K562 (cell line): Measurements from ENCODE around the gene HSPB3. TPM values are rescaled to one million over a fixed set of nuclear protein-coding genes. Genes with fewer than 3 reads are reported as not detected.

ENCODE experiments used
- ATAC-seq: fragments of 200-7000 bp; cut with Tn5 transposase; 3 replicates; pipeline ENCODE4 v1.9.1; 2020; ENCODE audit warnings: moderate library complexity
- Bru-seq: library from RNA; stranded (reverse); fragments of 400-500 nt; gene quantifications from one replicate; lab custom pipeline; 2021; lab: Mats Ljungman, UMichigan
- BruChase-seq, 2 experiments: library from RNA; stranded (reverse); fragments of 400-500 nt; gene quantifications; one replicate each; lab custom pipeline; 2021; lab: Mats Ljungman, UMichigan
- BruUV-seq: library from RNA; stranded (reverse); fragments of 400-500 nt; replicated peaks from 2 replicates; lab custom pipeline; 2021; lab: Mats Ljungman, UMichigan
- CTCF ChIA-PET: fragments of 300-600 bp; formaldehyde crosslinking; extraction: SDS; loops from one replicate; lab custom pipeline; 2021; ENCODE audit warnings: low intra/inter-chr PET ratio; lab: Yijun Ruan, JAX
- POLR2A ChIA-PET: fragments of 300-600, 350-650 bp; sonication (Branson Sonifier 250); formaldehyde crosslinking; extraction: SDS; loops from one replicate; lab custom pipeline; 2021; ENCODE audit warnings: antibody characterized with exemption, inconsistent platforms; lab: Yijun Ruan, JAX
- DNase-seq, 4 experiments: peaks; one replicate each; pipeline versions ENCODE4 v3.0.0 to v3.0.0-alpha.2; 2011 to 2018; ENCODE audit warnings: low spot score in 3 of 4, mixed read lengths in 3 of 4; ENCODE audit errors: extremely low read depth in 1 of 4
- FAIRE-seq: peaks from 2 replicates; lab custom pipeline; 2011; peaks lifted over from hg19 to GRCh38; lab: Jason Lieb, UNC
- H2AFZ ChIP-seq: 2 replicates; pipeline ENCODE4 v1.6.0; 2011; ENCODE audit warnings: low read depth, low read length, control low read depth, inconsistent platforms
- H3K27ac ChIP-seq: fragments of 200-600 bp; 3 replicates; pipeline ENCODE4 v1.8.0; 2011; ENCODE audit warnings: low read depth, mild to moderate bottlenecking, control low read depth, inconsistent platforms, low read length, moderate library complexity, mixed read lengths; ENCODE audit errors: extremely low read depth
- H3K27me3 ChIP-seq, 2 experiments: fragments of 300-600 bp in 1 of 2; 2 replicates in 1 of 2; 3 replicates in 1 of 2; pipeline versions ENCODE4 v1.6.0 to v1.8.0; 2011; ENCODE audit warnings: inconsistent platforms in 2 of 2, low read length in 2 of 2, mild to moderate bottlenecking in 1 of 2, mixed read lengths in 1 of 2, moderate library complexity in 1 of 2; ENCODE audit not compliant: control insufficient read depth in 2 of 2, insufficient read depth in 2 of 2
- H3K36me3 ChIP-seq: fragments of 300-600 bp; 3 replicates; pipeline ENCODE4 v1.8.0; 2011; ENCODE audit warnings: mild to moderate bottlenecking, low read length, inconsistent platforms; ENCODE audit not compliant: control insufficient read depth, insufficient read depth
- H3K4me1 ChIP-seq, 2 experiments: fragments of 200-600 bp in 1 of 2; replicated peaks in 1 of 2; 2 replicates in 1 of 2; 3 replicates in 1 of 2; pipeline versions ENCODE4 v1.5.1 to v1.8.0; 2011; ENCODE audit warnings: inconsistent platforms in 2 of 2, low read length in 2 of 2, mild to moderate bottlenecking in 1 of 2, mixed read lengths in 1 of 2, moderate library complexity in 1 of 2; ENCODE audit not compliant: control insufficient read depth in 2 of 2, insufficient read depth in 2 of 2
- H3K4me2 ChIP-seq: 2 replicates; pipeline ENCODE4 v1.6.1; 2011; ENCODE audit warnings: low read length, control low read depth, inconsistent platforms, mixed read lengths; ENCODE audit not compliant: insufficient read depth
- H3K4me3 ChIP-seq: fragments of 200-600 bp; sonication (generic), shearing (Covaris generic); 2 replicates; pipeline ENCODE4 v1.5.1; 2016; ENCODE audit warnings: control low read depth, inconsistent platforms
- H3K79me2 ChIP-seq: fragments of 200-600 bp; 3 replicates; pipeline ENCODE4 v1.8.0; 2011; ENCODE audit warnings: low read length, inconsistent platforms; ENCODE audit not compliant: control insufficient read depth, insufficient read depth
- H3K9ac ChIP-seq, 2 experiments: 2 replicates each; pipeline versions ENCODE4 v1.6.0 to v1.6.1; 2011; ENCODE audit warnings: low read depth in 2 of 2, low read length in 2 of 2, control low read depth in 1 of 2, inconsistent platforms in 1 of 2, mild to moderate bottlenecking in 1 of 2, mixed read lengths in 1 of 2; ENCODE audit not compliant: insufficient read depth in 1 of 2
- H3K9me1 ChIP-seq: one replicate; pipeline ENCODE4 v1.6.0; 2011; ENCODE audit warnings: inconsistent platforms, mild to moderate bottlenecking, low read length, moderate library complexity; ENCODE audit not compliant: control insufficient read depth, insufficient read depth
- H3K9me3 ChIP-seq: replicated peaks from 2 replicates; pipeline ENCODE4 v1.5.1; 2011; ENCODE audit warnings: low read depth, low read length, inconsistent platforms; ENCODE audit not compliant: control insufficient read depth, insufficient read depth
- H4K20me1 ChIP-seq: replicated peaks from 2 replicates; pipeline ENCODE4 v1.6.1; 2011; ENCODE audit warnings: low read length, inconsistent platforms, mixed read lengths; ENCODE audit not compliant: control insufficient read depth, insufficient read depth
- CBFA2T3 ChIP-seq: fragments of 450-650 bp; IDR thresholded peaks from 2 replicates; pipeline ENCODE4 v1.6.1; 2017
- FIP1L1 ChIP-seq: fragments of 200-400 bp; formaldehyde crosslinking; IDR thresholded peaks from 2 replicates; pipeline ENCODE4 v1.6.1; 2018; ENCODE audit warnings: mild to moderate bottlenecking, low read depth, low read length; ENCODE audit not compliant: poor library complexity, severe bottlenecking
- NFIC ChIP-seq: fragments of 450-650 bp; IDR thresholded peaks from 2 replicates; pipeline ENCODE4 v1.6.1; 2017; ENCODE audit warnings: mild to moderate bottlenecking, inconsistent platforms
- WGBS: fragments of 100-300 bp; shearing (Covaris generic); methylation state at CpG from one replicate; pipeline ENCODE4 v1.1.6; 2016; ENCODE audit warnings: low coverage, mixed read lengths; ENCODE audit not compliant: insufficient coverage; ENCODE audit errors: missing lambda C conversion rate; 5-methylcytosine and 5-hydroxymethylcytosine counted together
- in situ Hi-C: fragments of 300-500 bp; cut with MboI; formaldehyde crosslinking; loops from 4 replicates; pipeline ENCODE4 v1.15.0; 2018; ENCODE audit warnings: inconsistent platforms, mixed read lengths
- intact Hi-C: fragments of 100-400 bp; cut with micrococcal nuclease; formaldehyde crosslinking; loops from 2 replicates; pipeline ENCODE4 v1.14.2; 2022
- long read RNA-seq, 3 experiments: library from polyadenylated mRNA in 2 of 3; library from RNA in 1 of 3; unstranded in 2 of 3; stranded (forward) in 1 of 3; transcript quantifications; one replicate each; pipeline ENCODE4 v2.0.0, GENCODE V29; 2019 to 2022
- polyA minus RNA-seq, 3 experiments: library from RNA; depleted of rRNA, polyadenylated mRNA; stranded (reverse); fragments of >200 nt; gene quantifications; 2 replicates each; pipeline ENCODE4 v1.2.3, GENCODE V29; 2011
- polyA plus RNA-seq, 8 experiments: library from polyadenylated mRNA; depleted of rRNA in 4 of 8; stranded (reverse) in 5 of 8; unstranded in 3 of 8; fragments of >200 nt; fragmentation: Nextera tagmentation in 2 of 8; fragmentation: Illumina TruSeq in 1 of 8; extraction: Ambion mirVana in 2 of 8; extraction: Trizol in 1 of 8; gene quantifications; 2 replicates each; pipeline versions ENCODE4 v1.2.1 to v1.2.3, GENCODE V29; 2011 to 2014; ENCODE audit warnings: inconsistent platforms in 1 of 8, missing spikeins in 1 of 8
- total RNA-seq, 7 experiments: library from RNA; depleted of rRNA in 6 of 7; stranded (reverse); fragments of >200 nt in 6 of 7; fragmentation: Illumina TruSeq in 2 of 7; extraction: Trizol in 2 of 7; gene quantifications; 2 replicates each; pipeline versions ENCODE4 v1.2.1 to v1.2.3, GENCODE V29; 2011 to 2021; ENCODE audit warnings: low replicate concordance in 1 of 7

Gene HSPB3
- total RNA-seq (2011; cell fraction: chromatin; rRNA removed; ENCODE audit: low replicate concordance): 18.1 and 32.8 TPM in 2 replicates
- 9.3 and 13.2 TPM in 2 replicates for total RNA-seq (2011; cell fraction: nucleolus; rRNA removed)
- total RNA-seq (2011; cell fraction: nucleoplasm; rRNA removed): 9.8 and 15.8 TPM in 2 replicates
- total RNA-seq (2014; rRNA removed) (3.3 and 4.3 TPM in 2 replicates), total RNA-seq (2014; rRNA removed; fragmentation: Illumina TruSeq; extraction: Trizol) (4.0 and 6.1 TPM in 2 replicates), total RNA-seq (2015; rRNA removed; fragmentation: Illumina TruSeq; extraction: Trizol) (3.4 and 3.7 TPM in 2 replicates), total RNA-seq (2021) (4.1 and 4.3 TPM in 2 replicates), polyA plus RNA-seq (2011; rRNA removed) (3.2 and 5.0 TPM in 2 replicates), polyA plus RNA-seq (2014; fragmentation: Illumina TruSeq; extraction: Trizol) (5.0 and 6.3 TPM in 2 replicates), polyA plus RNA-seq (2014; fragmentation: Nextera tagmentation; extraction: Ambion mirVana) (1 to 10 TPM; 2.4 to 3.1 TPM), polyA plus RNA-seq (2014; rRNA removed) (4.1 and 6.9 TPM in 2 replicates), polyA minus RNA-seq (2011; rRNA and poly(A)+ RNA removed) (5.8 and 6.8 TPM in 2 replicates), Bru-seq, nascent RNA (percentile 64 among the genes with signal in this experiment), BruChase-seq, experiment 1, labeled RNA remaining after a 2-hour chase (percentile 77 among the genes with signal in this experiment), BruChase-seq, experiment 2, labeled RNA remaining after a 6-hour chase (percentile 76 among the genes with signal in this experiment)
- polyA plus RNA-seq (2011; cell fraction: cytosol; rRNA removed): 1.4 and 3.8 TPM in 2 replicates
- polyA plus RNA-seq (2011; cell fraction: nucleus; rRNA removed): 7.9 and 9.1 TPM in 2 replicates
- 3.3 and 3.9 TPM in 2 replicates for polyA plus RNA-seq (2012)
- polyA minus RNA-seq (2011; cell fraction: cytosol; rRNA and poly(A)+ RNA removed): 1.1 and 2.5 TPM in 2 replicates
- 3.9 and 8.2 TPM in 2 replicates for polyA minus RNA-seq (2011; cell fraction: nucleus; rRNA and poly(A)+ RNA removed)
- long read RNA-seq, experiment 1, partial matches to known transcripts: 0 of 4 reads
- long read RNA-seq, experiment 1, other reads (novel, unspliced or antisense): 0 of 4 reads
- long read RNA-seq, experiment 2, partial matches to known transcripts: 0 of 1 reads
- long read RNA-seq, experiment 2, other reads (novel, unspliced or antisense): 0 of 1 reads
- long read RNA-seq, experiment 3: 0 reads

DNA sequence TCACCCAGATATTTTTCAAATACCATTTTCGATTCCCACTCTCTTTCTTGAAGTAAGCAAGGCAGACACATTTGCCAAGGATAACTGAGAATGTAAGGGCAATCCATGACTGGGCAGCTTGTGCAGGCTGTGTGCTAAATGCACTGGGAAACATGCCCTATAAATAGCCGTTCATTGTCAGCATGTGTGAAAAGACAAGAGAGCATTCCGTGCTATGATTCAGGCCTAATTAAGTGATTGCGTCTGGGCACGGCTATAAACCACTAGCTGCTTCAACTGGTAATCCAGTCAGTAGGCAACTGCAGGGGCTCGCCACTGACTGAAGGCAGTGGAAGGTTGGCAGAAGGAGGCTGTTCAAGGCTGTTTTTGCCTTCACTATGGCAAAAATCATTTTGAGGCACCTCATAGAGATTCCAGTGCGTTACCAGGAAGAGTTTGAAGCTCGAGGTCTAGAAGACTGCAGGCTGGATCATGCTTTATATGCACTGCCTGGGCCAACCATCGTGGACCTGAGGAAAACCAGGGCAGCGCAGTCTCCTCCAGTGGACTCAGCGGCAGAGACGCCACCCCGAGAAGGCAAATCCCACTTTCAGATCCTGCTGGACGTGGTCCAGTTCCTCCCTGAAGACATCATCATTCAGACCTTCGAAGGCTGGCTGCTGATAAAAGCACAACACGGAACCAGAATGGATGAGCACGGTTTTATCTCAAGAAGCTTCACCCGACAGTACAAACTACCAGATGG is at the start of gene HSPB3:
HSPB3 (plus strand) TSS at position 287 of the 745 bp plus-strand sequence; CDS start at position 378, 91 bp downstream.
- ChIA-PET CTCF (no interaction called here), POLR2A (interaction anchor here (2.5 kb wide), 1 partner anchor 15 kb away, joined by 7 read pairs; no protein-coding TSS in a partner anchor)
- no TSS peak for BruUV-seq
- Histone ChIP-seq H3K79me2 (no peaks in the 10 kb centered on the region), H3K9ac (no peak within 1 kb of the TSS), H4K20me1 (no peaks in the 10 kb centered on the region), H3K4me3 (no peak within 1 kb of the TSS)
- ATAC-seq: no peak
- in situ Hi-C loops: no loop called here
- TF ChIP-seq FIP1L1 (no peak), CBFA2T3 (peak; percentile 47; the same call in 1 of the 2 replicates), NFIC (peak; percentile 20; the same call in 1 of the 2 replicates)
- TF ChIP-seq, all 486 proteins: peak for 2
- no peaks in the 10 kb centered on the region for H3K27me3 ChIP-seq
- DNase-seq (peak in 1 of 4 experiments; percentile 19), FAIRE-seq (no peak)
- WGBS: 59% methylated on average over 18 of the region's 18 CpGs
- H2AFZ ChIP-seq: no peak within 1 kb of the TSS
- H3K27ac ChIP-seq: no peak within 1 kb of the TSS
- H3K4me2 ChIP-seq: no peak within 1 kb of the TSS
- peaks cover 5 to 17% of the 10 kb centered on the region in 2 experiments for H3K4me1 ChIP-seq
- H3K36me3 ChIP-seq: no peaks in the 10 kb centered on the region
- intact Hi-C loops: no loop called here
- no peaks in the 10 kb centered on the region for H3K9me1 ChIP-seq
- no peaks in the 10 kb centered on the region for H3K9me3 ChIP-seq
